GM12892 (cell line): Measurements from ENCODE around the gene ZNF568.

Experiments
- POLR2A ChIP-seq: IDR thresholded peaks from 2 replicates; pipeline ENCODE4 v1.6.1; 2011; ENCODE audit warnings: low read depth, low read length, control low read depth
- POLR2AphosphoS5 ChIP-seq: IDR thresholded peaks from 2 replicates; pipeline ENCODE4 v1.6.1; 2011; ENCODE audit warnings: low read depth, low read length, control low read depth

- TF ChIP-seq POLR2AphosphoS5, result no peak
- no peak for TF ChIP-seq POLR2A
Observed at GRCh38 chr19:36950335-36951119, 34.4 kb downstream of the ZNF568 start.
